CD8-positive, alpha-beta memory T cell (primary cell): ENCODE data around the gene C5. TPM values are rescaled to one million over a fixed set of nuclear protein-coding genes. Genes with fewer than 3 reads are reported as not detected.

Source experiments
- CTCF ChIA-PET: fragments of 350-600 bp; sonication (Branson Sonifier 250); formaldehyde crosslinking; loops from one replicate; lab custom pipeline; 2021; ENCODE audit warnings: antibody characterized with exemption; lab: Charles Lee
- POLR2A ChIA-PET: fragments of 350-600 bp; sonication (Branson Sonifier 250); formaldehyde crosslinking; loops from one replicate; lab custom pipeline; 2021; ENCODE audit warnings: antibody characterized with exemption; lab: Charles Lee
- DNase-seq, 5 donors: peaks; one replicate each; pipeline versions ENCODE4 v3.0.0 to v3.0.0-alpha.2; 2020 to 2022; ENCODE audit warnings: mixed read lengths in 1 of 5
- H3K27ac ChIP-seq: one replicate; pipeline ENCODE4 v1.7.0; 2013; ENCODE audit warnings: low read depth, mild to moderate bottlenecking, low read length, moderate library complexity
- H3K27me3 ChIP-seq: 2 replicates; pipeline ENCODE4 v1.7.0; 2013; ENCODE audit warnings: low read length, mild to moderate bottlenecking; ENCODE audit not compliant: insufficient read depth, poor library complexity, severe bottlenecking
- H3K36me3 ChIP-seq: 2 replicates; pipeline ENCODE4 v1.7.0; 2013; ENCODE audit warnings: mild to moderate bottlenecking, low read length, moderate library complexity; ENCODE audit not compliant: insufficient read depth
- H3K4me1 ChIP-seq: 2 replicates; pipeline ENCODE4 v1.7.0; 2013; ENCODE audit warnings: mild to moderate bottlenecking, low read length, moderate library complexity; ENCODE audit not compliant: insufficient read depth
- H3K4me3 ChIP-seq: 2 replicates; pipeline ENCODE4 v1.7.0; 2013; ENCODE audit warnings: mild to moderate bottlenecking, low read length
- H3K9me3 ChIP-seq: 2 replicates; pipeline ENCODE4 v1.7.0; 2013; ENCODE audit warnings: mild to moderate bottlenecking, low read length
- H3K27ac Mint-ChIP-seq, 8 donors: one replicate each; pipeline ENCODE4 v1.8.0; 2020 to 2021; ENCODE audit warnings: mixed read lengths in 8 of 8, mild to moderate bottlenecking in 6 of 8, inconsistent platforms in 3 of 8, moderate library complexity in 3 of 8
- H3K27me3 Mint-ChIP-seq, 2 donors: one replicate each; pipeline ENCODE4 v1.8.0; 2020 to 2021; ENCODE audit warnings: mixed read lengths in 2 of 2, mild to moderate bottlenecking in 1 of 2, moderate library complexity in 1 of 2
- H3K36me3 Mint-ChIP-seq, 3 donors: one replicate each; pipeline ENCODE4 v1.8.0; 2020 to 2021; ENCODE audit warnings: mixed read lengths in 3 of 3, inconsistent platforms in 1 of 3, mild to moderate bottlenecking in 1 of 3
- H3K4me1 Mint-ChIP-seq, 3 donors: one replicate each; pipeline ENCODE4 v1.8.0; 2020 to 2021; ENCODE audit warnings: mixed read lengths in 3 of 3, inconsistent platforms in 1 of 3, mild to moderate bottlenecking in 1 of 3
- H3K4me3 Mint-ChIP-seq, 7 donors: one replicate each; pipeline ENCODE4 v1.8.0; 2020 to 2021; ENCODE audit warnings: mixed read lengths in 7 of 7, mild to moderate bottlenecking in 6 of 7, moderate library complexity in 4 of 7, inconsistent platforms in 2 of 7
- H3K9me3 Mint-ChIP-seq, 5 donors: one replicate each; pipeline ENCODE4 v1.8.0; 2020 to 2022; ENCODE audit warnings: mixed read lengths in 5 of 5, mild to moderate bottlenecking in 3 of 5, moderate library complexity in 2 of 5, inconsistent platforms in 1 of 5
- polyA plus RNA-seq: library from polyadenylated mRNA; unstranded; fragments of 300-500 nt; fragmentation: Illumina TruSeq; gene quantifications from one replicate; pipeline ENCODE4 v1.2.3, GENCODE V29; 2021
- total RNA-seq, 2 experiments: library from RNA; stranded (reverse); gene quantifications; one replicate each; pipeline ENCODE4 v1.2.3, GENCODE V29; 2021

The C5 gene
- total and polyA plus RNA-seq, 3 experiments from 2014 or later: 1.1 to 1.3 TPM; not detected in 1

DNA sequence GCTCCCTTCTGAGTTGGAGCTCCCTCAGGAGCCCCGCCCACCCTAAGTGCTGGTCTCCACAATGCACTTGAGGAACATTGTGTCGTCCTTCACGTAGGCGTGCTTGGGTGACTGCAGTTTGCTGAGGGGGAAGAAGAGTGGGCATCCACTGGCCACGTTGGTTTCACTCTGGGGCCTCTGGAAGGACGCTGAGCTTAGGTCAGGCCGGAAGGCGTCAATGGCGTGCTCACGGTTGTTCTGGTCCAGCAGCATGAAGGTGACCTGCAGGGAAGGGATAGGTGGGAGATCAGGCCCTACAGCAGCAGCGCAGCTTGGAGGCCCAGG lies 145.1 kb downstream of the C5 start:
- peaks cover 86% of the 10 kb centered on the region for H3K4me1 ChIP-seq
- DNase-seq: no peak
- no peaks in the 10 kb centered on the region for H3K27me3 ChIP-seq
- ChIA-PET CTCF (interaction anchor here (0.9 to 5.6 kb wide), 9 partner anchors 12 to 31 kb away, joined by 3 to 38 read pairs (median 5); no protein-coding TSS in a partner anchor), POLR2A (interaction anchor here (1.2 to 7.0 kb wide), 8 partner anchors 10 to 31 kb away, joined by 3 to 67 read pairs (median 12); partner anchors contain the start of genes PHF19 and TRAF1)
- peak overlapping the region; percentile 63 for H3K27ac ChIP-seq
- peaks cover 80 to 93% (median 91%) of the 10 kb centered on the region in 3 donors for H3K4me1 Mint-ChIP-seq
- H3K27me3 Mint-ChIP-seq: no peaks in the 10 kb centered on the region
- H3K4me3 ChIP-seq: no peak overlapping the region
- peaks cover 29% of the 10 kb centered on the region for H3K36me3 ChIP-seq
- peak overlapping the region in 5 of 7 donors; percentile 50 to 78 (median 59) for H3K4me3 Mint-ChIP-seq
- no peaks in the 10 kb centered on the region for H3K9me3 ChIP-seq
- H3K27ac Mint-ChIP-seq: peak overlapping the region; percentile 92 to 98 (median 96)
- no peaks in the 10 kb centered on the region for H3K9me3 Mint-ChIP-seq
- H3K36me3 Mint-ChIP-seq: peaks cover 0 to 89% (median 28%) of the 10 kb centered on the region in 3 donors

DNA sequence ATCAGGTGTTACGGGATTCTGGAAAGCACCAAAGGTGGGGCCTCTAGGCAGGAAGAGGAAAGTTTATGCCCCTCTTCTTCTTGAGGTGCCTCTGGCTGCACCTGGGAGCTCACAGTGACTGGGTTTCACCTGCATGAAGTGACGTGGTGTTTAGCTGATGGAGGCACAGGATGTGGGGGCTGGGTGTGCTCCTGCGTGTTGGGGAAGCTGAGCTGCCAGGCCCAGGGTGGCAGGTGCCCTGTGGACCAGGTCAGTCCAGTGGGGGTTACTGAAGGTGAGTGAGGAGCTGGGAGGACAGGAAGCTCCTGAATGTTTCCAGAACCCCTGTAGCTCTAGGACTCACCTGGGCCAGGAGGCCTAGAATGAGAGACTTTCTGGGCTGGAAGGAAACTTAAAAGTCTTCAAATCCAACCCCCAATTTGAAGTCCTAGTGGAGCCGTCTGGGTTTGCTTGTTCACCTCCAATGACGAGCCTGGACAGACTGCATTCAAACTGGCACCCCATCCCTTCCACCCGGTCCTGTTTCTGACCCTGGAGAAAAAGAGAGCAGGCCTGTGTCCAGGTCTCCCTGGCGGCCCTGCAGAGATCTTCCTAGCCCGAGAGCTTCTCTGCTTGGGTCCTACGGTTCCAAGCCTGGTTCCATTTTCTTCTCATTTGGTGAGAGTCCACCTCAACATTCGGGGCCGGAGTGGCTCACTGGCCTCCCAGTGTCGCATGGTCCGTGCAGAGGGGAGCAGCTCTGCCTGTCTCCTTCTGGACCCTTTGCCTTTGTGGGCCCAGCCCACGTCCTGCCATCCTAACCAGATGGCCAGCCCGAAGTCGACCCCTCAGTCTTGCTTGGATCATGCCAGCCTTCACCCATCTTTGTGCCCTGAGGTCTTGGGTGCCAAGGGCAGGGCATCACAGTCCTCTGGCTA lies 145.8 kb downstream of the C5 start:
- CTCF ChIA-PET: interaction anchor here (0.6 to 5.6 kb wide), 16 partner anchors 9 to 58 kb away, joined by 3 to 38 read pairs (median 4); partner anchors contain the start of gene TRAF1
- Histone ChIP-seq H3K36me3 (peaks cover 23% of the 10 kb centered on the region), H3K27ac (peak overlapping the region; percentile 63), H3K4me1 (peaks cover 85% of the 10 kb centered on the region), H3K9me3 (no peaks in the 10 kb centered on the region), H3K4me3 (no peak overlapping the region), H3K27me3 (no peaks in the 10 kb centered on the region)
- Mint-ChIP-seq H3K36me3 (peaks cover 0 to 85% (median 28%) of the 10 kb centered on the region in 3 donors), H3K4me3 (peak overlapping the region; percentile 19 to 78 (median 59)), H3K27me3 (no peaks in the 10 kb centered on the region), H3K9me3 (no peaks in the 10 kb centered on the region), H3K4me1 (peaks cover 74 to 91% (median 87%) of the 10 kb centered on the region in 3 donors), H3K27ac (peak overlapping the region; percentile 92 to 98 (median 96))
- peak; percentile 47 to 85 (median 69) for DNase-seq
- POLR2A ChIA-PET: interaction anchor here (0.6 to 7.0 kb wide), 16 partner anchors 9 to 61 kb away, joined by 3 to 67 read pairs (median 6); partner anchors contain the start of genes PHF19, PSMD5 and TRAF1

GRCh38 chr9:120902569-120903535 lies 147.2 kb downstream of the C5 start:
- H3K9me3 ChIP-seq: no peaks in the 10 kb centered on the region
- CTCF ChIA-PET: interaction anchor here (0.6 to 5.6 kb wide), 12 partner anchors 10 to 112 kb away, joined by 3 to 38 read pairs (median 4); partner anchors contain the start of gene TRAF1
- Mint-ChIP-seq H3K4me3 (peak overlapping the region in 5 of 7 donors; percentile 19 to 59 (median 30)), H3K27me3 (no peaks in the 10 kb centered on the region), H3K9me3 (no peaks in the 10 kb centered on the region), H3K27ac (peak overlapping the region; percentile 92 to 98 (median 96)), H3K36me3 (peaks cover 0 to 76% (median 24%) of the 10 kb centered on the region in 3 donors), H3K4me1 (peaks cover 73 to 93% (median 84%) of the 10 kb centered on the region in 3 donors)
- H3K4me3 ChIP-seq: peak overlapping the region; percentile 28
- peaks cover 18% of the 10 kb centered on the region for H3K36me3 ChIP-seq
- H3K4me1 ChIP-seq: peaks cover 80% of the 10 kb centered on the region
- peak overlapping the region; percentile 63 for H3K27ac ChIP-seq
- no peak for DNase-seq
- POLR2A ChIA-PET: interaction anchor here (0.6 to 7.0 kb wide), 9 partner anchors 7 to 59 kb away, joined by 3 to 67 read pairs (median 9); partner anchors contain the start of gene TRAF1
- H3K27me3 ChIP-seq: no peaks in the 10 kb centered on the region

Other genes starting within 250 kb of the C5 start
- gene PSMD5, start 207.4 kb downstream of the C5 start, total RNA-seq: 10 to 100 TPM; 60.9 to 63.7 TPM
- 21.1 TPM for gene PSMD5, start 207.4 kb downstream of the C5 start, polyA plus RNA-seq
- gene PHF19, start 173.1 kb downstream of the C5 start, total RNA-seq: 100 to 1,000 TPM; 206 to 214 TPM
- gene PHF19, start 173.1 kb downstream of the C5 start, polyA plus RNA-seq: 8.3 TPM
- gene TRAF1, start 123.5 kb downstream of the C5 start, total RNA-seq: 100 to 1,000 TPM; 316 to 322 TPM
- 12.1 TPM for gene TRAF1, start 123.5 kb downstream of the C5 start, polyA plus RNA-seq
- 10 to 100 TPM; 59.4 to 62.8 TPM for gene CNTRL, start 24.7 kb upstream of the C5 start, total RNA-seq
- gene CNTRL, start 24.7 kb upstream of the C5 start, polyA plus RNA-seq: 24.6 TPM
- 10 to 100 TPM; 81.7 to 85.4 TPM for gene RAB14, start 151.6 kb upstream of the C5 start, total RNA-seq
- gene RAB14, start 151.6 kb upstream of the C5 start, polyA plus RNA-seq: 51.0 TPM
- 1 to 10 TPM; 4.1 to 4.2 TPM for gene GSN, start 217.9 kb upstream of the C5 start, total RNA-seq
- 6.3 TPM for gene GSN, start 217.9 kb upstream of the C5 start, polyA plus RNA-seq